ENCODE measurements around the gene LCP2.

LCP2 gene

GRCh38 chr5:170266570-170267381 is 30.8 kb downstream of the LCP2 start:
- no peak for DNase-seq (ENCODE audit: low spot score)
- in situ Hi-C loops (cut with MboI; ENCODE audit: low pct_unique_long_range_greater_than_20kb, low sequenced_read_pairs, unreplicated experiment): no loop called here
- TF ChIP-seq CTCF (IDR thresholded peaks at IDR 0.05; ENCODE audit: extremely low read depth, insufficient read depth, missing control alignments): no peak

GRCh38 chr5:170265522-170265921 is 32.1 kb downstream of the LCP2 start:
- in situ Hi-C loops (cut with MboI; ENCODE audit: low pct_unique_long_range_greater_than_20kb, low sequenced_read_pairs, unreplicated experiment): no loop called here
- TF ChIP-seq CTCF (IDR thresholded peaks at IDR 0.05; ENCODE audit: extremely low read depth, insufficient read depth, missing control alignments): no peak
- no peak for DNase-seq (ENCODE audit: low spot score)

- in situ Hi-C loops (cut with MboI; ENCODE audit: low pct_unique_long_range_greater_than_20kb, low sequenced_read_pairs, unreplicated experiment): no loop called here
- DNase-seq (ENCODE audit: low spot score): no peak
- TF ChIP-seq CTCF (IDR thresholded peaks at IDR 0.05; ENCODE audit: extremely low read depth, insufficient read depth, missing control alignments): no peak
Measured at GRCh38 chr5:170263906-170264305, 33.7 kb downstream of the LCP2 start.

- in situ Hi-C loops (cut with MboI; ENCODE audit: low pct_unique_long_range_greater_than_20kb, low sequenced_read_pairs, unreplicated experiment): no loop called here
- DNase-seq (ENCODE audit: low spot score): no peak
- no peak for TF ChIP-seq CTCF (IDR thresholded peaks at IDR 0.05; ENCODE audit: extremely low read depth, insufficient read depth, missing control alignments)
Measured at GRCh38 chr5:170262061-170263045, 35.2 kb downstream of the LCP2 start.

- TF ChIP-seq CTCF (IDR thresholded peaks at IDR 0.05; ENCODE audit: extremely low read depth, insufficient read depth, missing control alignments): no peak
- no peak for DNase-seq (ENCODE audit: low spot score)
- in situ Hi-C loops (cut with MboI; ENCODE audit: low pct_unique_long_range_greater_than_20kb, low sequenced_read_pairs, unreplicated experiment): no loop called here
Measured at GRCh38 chr5:170261528-170262043, 36.0 kb downstream of the LCP2 start.

GRCh38 chr5:170257370-170257769 is 40.2 kb downstream of the LCP2 start:
- in situ Hi-C loops (cut with MboI; ENCODE audit: low pct_unique_long_range_greater_than_20kb, low sequenced_read_pairs, unreplicated experiment): loop anchor here (10.0 kb wide), 1 partner anchor 157 kb away; no protein-coding TSS in a partner anchor

More at GRCh38 chr5:170257370-170257769, 40.2 kb downstream of the LCP2 start:
- TF ChIP-seq CTCF (IDR thresholded peaks at IDR 0.05; ENCODE audit: extremely low read depth, insufficient read depth, missing control alignments): no peak
- DNase-seq (ENCODE audit: low spot score): no peak
